SK-N-SH (cell line): Measurements from ENCODE around the gene BGN. TPM values are rescaled to one million over a fixed set of nuclear protein-coding genes. Genes with fewer than 3 reads are reported as not detected.

Source experiments
- CTCF ChIA-PET: fragments of 300-600, 350-600 bp; formaldehyde crosslinking; extraction: SDS; loops from one replicate; lab custom pipeline; 2021; lab: Yijun Ruan, JAX
- POLR2A ChIA-PET: fragments of 350-600 bp; sonication (Branson Sonifier 250); formaldehyde crosslinking; extraction: SDS; loops from one replicate; lab custom pipeline; 2020; ENCODE audit warnings: antibody characterized with exemption, inconsistent platforms; lab: Yijun Ruan, JAX
- DNase-seq: peaks from one replicate; pipeline ENCODE4 v3.0.0; 2012
- H2AFZ ChIP-seq: fragments of 200-600 bp; sonication (generic); 2 replicates; pipeline ENCODE4 v1.8.1; 2016; ENCODE audit warnings: antibody characterized with exemption, mild to moderate bottlenecking, low read depth
- H3F3A ChIP-seq: fragments of 200-600 bp; sonication (generic); replicated peaks from 2 replicates; pipeline ENCODE3; 2016; ENCODE audit warnings: antibody characterized with exemption, mild to moderate bottlenecking; ENCODE audit not compliant: insufficient read depth
- H3K27ac ChIP-seq, 2 experiments: fragments of 200-500 bp in 1 of 2; fragments of 200-600 bp in 1 of 2; sonication (Bioruptor generic) in 1 of 2; sonication (generic), shearing (Covaris generic) in 1 of 2; 2 replicates each; pipeline versions ENCODE4 v1.5.1 to v1.6.1; 2014 to 2016; ENCODE audit warnings: low read depth in 2 of 2, inconsistent platforms in 1 of 2, low read length in 1 of 2, mild to moderate bottlenecking in 1 of 2, mixed read lengths in 1 of 2
- H3K27me3 ChIP-seq: fragments of 200-600 bp; sonication (generic), shearing (Covaris generic); 2 replicates; pipeline ENCODE4 v1.6.1; 2016; ENCODE audit warnings: mixed run types; ENCODE audit not compliant: insufficient read depth
- H3K36me3 ChIP-seq, 2 experiments: fragments of 200-500 bp in 1 of 2; fragments of 200-600 bp in 1 of 2; sonication (Bioruptor generic) in 1 of 2; sonication (generic) in 1 of 2; replicated peaks in 1 of 2; 2 replicates each; pipeline versions ENCODE3 to v1.5.1; 2014 to 2016; ENCODE audit warnings: low read length in 1 of 2, mild to moderate bottlenecking in 1 of 2; ENCODE audit not compliant: insufficient read depth in 2 of 2, control insufficient read depth in 1 of 2
- H3K4me1 ChIP-seq, 2 experiments: fragments of 200-500 bp in 1 of 2; fragments of 200-600 bp in 1 of 2; sonication (Bioruptor generic) in 1 of 2; sonication (generic), shearing (Covaris generic) in 1 of 2; 2 replicates each; pipeline versions ENCODE4 v1.5.1 to v1.6.1; 2014 to 2016; ENCODE audit warnings: low read depth in 1 of 2, low read length in 1 of 2, mixed run types in 1 of 2; ENCODE audit not compliant: insufficient read depth in 2 of 2, control insufficient read depth in 1 of 2
- H3K4me2 ChIP-seq: fragments of 200-600 bp; sonication (generic), shearing (Covaris generic); 2 replicates; pipeline ENCODE4 v1.6.1; 2017; ENCODE audit warnings: mixed run types
- H3K4me3 ChIP-seq, 2 experiments: fragments of 200-500 bp in 1 of 2; fragments of 200-600 bp in 1 of 2; sonication (Bioruptor generic) in 1 of 2; sonication (generic), shearing (Covaris generic) in 1 of 2; 2 replicates each; pipeline versions ENCODE4 v1.5.1 to v1.8.1; 2014 to 2016; ENCODE audit warnings: low read depth in 2 of 2, inconsistent platforms in 1 of 2, low read length in 1 of 2, mild to moderate bottlenecking in 1 of 2, mixed read lengths in 1 of 2, moderate library complexity in 1 of 2
- H3K79me2 ChIP-seq: fragments of 200-600 bp; sonication (generic); 2 replicates; pipeline ENCODE4 v1.8.1; 2017; ENCODE audit warnings: mild to moderate bottlenecking; ENCODE audit not compliant: insufficient read depth
- H3K9ac ChIP-seq: fragments of 200-600 bp; sonication (generic); 2 replicates; pipeline ENCODE4 v1.6.1; 2017; ENCODE audit warnings: mixed run types
- H3K9me2 ChIP-seq: fragments of 200-600 bp; sonication (generic); 2 replicates; pipeline ENCODE4 v1.6.1; 2017; ENCODE audit warnings: mixed run types
- H3K9me3 ChIP-seq: fragments of 200-600 bp; sonication (generic); 2 replicates; pipeline ENCODE4 v1.6.1; 2017; ENCODE audit warnings: mixed run types, mild to moderate bottlenecking, moderate library complexity
- H4K20me1 ChIP-seq: fragments of 200-600 bp; sonication (generic); 2 replicates; pipeline ENCODE4 v1.6.1; 2017; ENCODE audit warnings: mild to moderate bottlenecking, mixed run types; ENCODE audit not compliant: insufficient read depth
- CHD2 ChIP-seq: fragments of 150-350 bp; IDR thresholded peaks from 2 replicates; pipeline ENCODE4 v1.6.1; 2018; ENCODE audit warnings: low read length; ENCODE audit not compliant: partially characterized antibody
- ELF1 ChIP-seq: IDR thresholded peaks from 2 replicates; pipeline ENCODE4 v1.4.0; 2012
- FOSL2 ChIP-seq: IDR thresholded peaks from 2 replicates; pipeline ENCODE4 v1.4.0; 2012; ENCODE audit warnings: low read depth, mild to moderate bottlenecking, moderate library complexity, borderline replicate concordance
- GABPA ChIP-seq: IDR thresholded peaks from 2 replicates; pipeline ENCODE4 v1.4.0; 2012; ENCODE audit warnings: low read depth, mild to moderate bottlenecking
- GATA2 ChIP-seq: sonication (generic); formaldehyde crosslinking; IDR thresholded peaks from 2 replicates; pipeline ENCODE4 v1.5.0; 2020; ENCODE audit warnings: mild to moderate bottlenecking, missing genetic modification reagents
- MEF2A ChIP-seq: IDR thresholded peaks from 2 replicates; pipeline ENCODE4 v1.4.0; 2012; ENCODE audit warnings: low read depth, borderline replicate concordance
- MXI1 ChIP-seq: IDR thresholded peaks from 2 replicates; pipeline ENCODE4 v1.6.1; 2012; ENCODE audit warnings: mild to moderate bottlenecking, low read depth, low read length, improper control_type of control experiment
- NRF1 ChIP-seq: IDR thresholded peaks from 2 replicates; pipeline ENCODE4 v1.6.1; 2012; ENCODE audit warnings: low read depth, mild to moderate bottlenecking, low read length
- RCOR1 ChIP-seq: fragments of 150-350 bp; IDR thresholded peaks from 2 replicates; pipeline ENCODE4 v1.6.1; 2017; ENCODE audit warnings: antibody characterized with exemption, low read length
- TEAD4 ChIP-seq: IDR thresholded peaks from 2 replicates; pipeline ENCODE4 v1.4.0; 2012; ENCODE audit warnings: mild to moderate bottlenecking, borderline replicate concordance; ENCODE audit not compliant: insufficient read depth
- YY1 ChIP-seq: IDR thresholded peaks from 2 replicates; pipeline ENCODE4 v1.4.0; 2012; ENCODE audit warnings: low read depth, mild to moderate bottlenecking
- WGBS: methylation state at CpG from one replicate; pipeline ENCODE4 v1.1.6; 2017; ENCODE audit warnings: low lambda C conversion rate; 5-methylcytosine and 5-hydroxymethylcytosine counted together
- polyA plus RNA-seq, 3 experiments: library from polyadenylated mRNA; depleted of rRNA; stranded (reverse); fragments of >200 nt; gene quantifications; 2 replicates each; pipeline ENCODE4 v1.2.3, GENCODE V29; 2012
- TF ChIP-seq, protein P1 (sequence below): fragments of 150-350 bp; IDR thresholded peaks from 2 replicates; pipeline ENCODE4 v1.6.1; 2017; ENCODE audit warnings: antibody characterized with exemption, low read length, low read depth, borderline replicate concordance
- TF ChIP-seq, protein P2 (sequence below): fragments of 150-350 bp; IDR thresholded peaks from 2 replicates; pipeline ENCODE4 v1.6.1; 2016; ENCODE audit warnings: mild to moderate bottlenecking, low read depth, low read length
- TF ChIP-seq, protein P3 (sequence below): fragments of 200-600 bp; sonication (generic); IDR thresholded peaks from 2 replicates; pipeline ENCODE4 v1.6.1; 2017; ENCODE audit warnings: antibody characterized with exemption, mild to moderate bottlenecking, moderate library complexity

The BGN gene
- polyA plus RNA-seq, 1 of the 3 experiments (the other 2 are of a cell fraction): 28.9 TPM

DNA sequence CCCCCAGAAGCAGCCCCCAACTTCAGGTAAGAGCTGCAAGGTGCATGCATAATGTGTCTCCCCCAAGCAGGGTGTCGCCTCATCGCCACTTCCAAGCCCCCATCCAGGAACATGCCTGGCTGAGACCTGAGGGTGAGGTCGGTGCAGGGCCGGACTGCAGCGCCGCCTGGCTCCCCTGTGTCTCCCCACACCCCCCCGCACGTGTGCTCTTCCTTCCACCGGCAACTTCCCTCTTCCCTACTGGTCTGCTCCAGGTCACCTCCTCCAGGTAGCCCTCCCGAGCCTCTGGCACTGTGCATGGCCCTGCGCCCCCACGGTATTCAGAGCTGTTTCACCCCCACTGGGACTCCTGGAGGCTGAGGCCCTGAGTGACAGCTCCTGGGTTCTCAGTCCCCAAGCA lies 2.2 kb upstream of the BGN start:
- ChIA-PET CTCF (interaction anchor here (1.4 to 7.0 kb wide), 4 partner anchors 14 to 42 kb away, joined by 3 to 70 read pairs (median 13); partner anchors contain the start of gene HAUS7), POLR2A (no interaction called here)
- no peak overlapping the region for H3K4me3 ChIP-seq

DNA sequence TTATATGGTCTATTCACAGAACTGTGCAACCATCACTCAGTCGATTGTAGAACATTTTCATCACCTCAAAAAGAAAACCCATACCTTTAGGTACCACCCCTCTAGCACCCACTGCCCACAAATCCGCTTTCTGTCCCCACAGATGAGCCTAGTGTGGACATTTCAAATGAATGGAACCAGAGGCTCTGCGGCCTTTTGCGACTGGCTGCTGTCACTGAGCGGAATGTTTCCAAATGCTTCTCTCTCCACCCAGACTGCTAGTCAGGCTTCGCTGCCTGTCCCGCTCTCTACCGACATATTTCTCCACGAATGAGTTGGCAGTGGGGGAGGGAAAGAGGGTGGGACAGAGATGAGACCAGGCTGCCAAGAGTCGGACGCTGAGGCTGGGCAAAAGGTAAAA lies 1.7 kb upstream of the BGN start:
- 79% methylated on average over 11 of the region's 11 CpGs for WGBS
- H3K9me2 ChIP-seq: no peaks in the 10 kb centered on the region
- DNase-seq: no peak
- H3K4me2 ChIP-seq: no peak overlapping the region
- no peaks in the 10 kb centered on the region for H3K36me3 ChIP-seq
- H3K4me3 ChIP-seq: no peak overlapping the region
- no peaks in the 10 kb centered on the region for H3K27me3 ChIP-seq
- ChIA-PET CTCF (interaction anchor here (1.4 to 7.0 kb wide), 4 partner anchors 14 to 41 kb away, joined by 3 to 70 read pairs (median 9); partner anchors contain the start of gene HAUS7), POLR2A (no interaction called here)
- H4K20me1 ChIP-seq: no peaks in the 10 kb centered on the region
- H3K27ac ChIP-seq: no peak overlapping the region
- H2AFZ ChIP-seq: no peak overlapping the region
- TF ChIP-seq, protein P1, sequence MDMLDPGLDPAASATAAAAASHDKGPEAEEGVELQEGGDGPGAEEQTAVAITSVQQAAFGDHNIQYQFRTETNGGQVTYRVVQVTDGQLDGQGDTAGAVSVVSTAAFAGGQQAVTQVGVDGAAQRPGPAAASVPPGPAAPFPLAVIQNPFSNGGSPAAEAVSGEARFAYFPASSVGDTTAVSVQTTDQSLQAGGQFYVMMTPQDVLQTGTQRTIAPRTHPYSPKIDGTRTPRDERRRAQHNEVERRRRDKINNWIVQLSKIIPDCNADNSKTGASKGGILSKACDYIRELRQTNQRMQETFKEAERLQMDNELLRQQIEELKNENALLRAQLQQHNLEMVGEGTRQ: no peak
- TF ChIP-seq, protein P2, sequence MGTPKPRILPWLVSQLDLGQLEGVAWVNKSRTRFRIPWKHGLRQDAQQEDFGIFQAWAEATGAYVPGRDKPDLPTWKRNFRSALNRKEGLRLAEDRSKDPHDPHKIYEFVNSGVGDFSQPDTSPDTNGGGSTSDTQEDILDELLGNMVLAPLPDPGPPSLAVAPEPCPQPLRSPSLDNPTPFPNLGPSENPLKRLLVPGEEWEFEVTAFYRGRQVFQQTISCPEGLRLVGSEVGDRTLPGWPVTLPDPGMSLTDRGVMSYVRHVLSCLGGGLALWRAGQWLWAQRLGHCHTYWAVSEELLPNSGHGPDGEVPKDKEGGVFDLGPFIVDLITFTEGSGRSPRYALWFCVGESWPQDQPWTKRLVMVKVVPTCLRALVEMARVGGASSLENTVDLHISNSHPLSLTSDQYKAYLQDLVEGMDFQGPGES: no peak
- H3F3A ChIP-seq: peaks cover 5% of the 10 kb centered on the region
- no peak overlapping the region for H3K9ac ChIP-seq
- no peaks in the 10 kb centered on the region for H3K9me3 ChIP-seq
- H3K4me1 ChIP-seq: peaks cover 8 to 51% of the 10 kb centered on the region in 2 experiments; a peak in 2 of 4 replicates
- H3K79me2 ChIP-seq: no peaks in the 10 kb centered on the region

More for the DNA sequence above, 2.2 kb upstream of the BGN start:
- Histone ChIP-seq H3K4me2 (no peak overlapping the region), H3K27me3 (no peaks in the 10 kb centered on the region), H3K9me2 (no peaks in the 10 kb centered on the region), H3K27ac (peak overlapping the region in 1 of 2 experiments; percentile 2; a peak in 1 of 4 replicates), H3K9me3 (no peaks in the 10 kb centered on the region)
- TF ChIP-seq MEF2A (no peak), GABPA (no peak), FOSL2 (no peak), MXI1 (no peak), YY1 (no peak), CHD2 (no peak)
- TF ChIP-seq, all 33 proteins: peak for 0
- 77% methylated on average over 9 of the region's 12 CpGs for WGBS
- H3K4me1 ChIP-seq: peaks cover 8 to 55% of the 10 kb centered on the region in 2 experiments; a peak in 2 of 4 replicates
- H3K9ac ChIP-seq: no peak overlapping the region
- no peaks in the 10 kb centered on the region for H3K79me2 ChIP-seq
- no peaks in the 10 kb centered on the region for H3K36me3 ChIP-seq
- no peak overlapping the region for H2AFZ ChIP-seq
- H3F3A ChIP-seq: peaks cover 5% of the 10 kb centered on the region
- no peaks in the 10 kb centered on the region for H4K20me1 ChIP-seq
- DNase-seq: no peak

DNA sequence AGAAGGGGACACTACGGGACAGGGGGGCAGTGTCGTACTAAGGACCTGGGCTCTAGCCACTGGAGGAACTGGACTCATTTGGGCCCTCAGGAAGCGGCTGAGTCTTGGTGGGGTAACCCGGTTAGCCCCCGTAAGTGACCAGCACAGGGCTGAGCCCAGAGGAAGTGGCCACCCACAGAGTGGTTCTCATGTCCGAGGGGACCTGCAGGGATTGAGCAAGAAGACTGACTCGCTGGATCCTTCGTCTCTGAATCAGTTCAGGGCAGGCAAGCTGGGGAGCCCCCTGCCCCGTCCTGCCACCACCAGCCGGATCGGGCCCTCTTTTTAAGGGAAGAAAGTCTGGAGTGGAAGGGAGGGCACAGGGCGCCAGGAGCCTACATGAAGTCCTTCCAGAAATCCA lies 719 bp upstream of the BGN start:
- no peak overlapping the region for H3K4me3 ChIP-seq
- peak overlapping the region; percentile 37; the same call in 1 of the 2 replicates for H3K4me2 ChIP-seq
- H3K79me2 ChIP-seq: no peaks in the 10 kb centered on the region
- ChIA-PET POLR2A (no interaction called here), CTCF (interaction anchor here (0.9 to 7.0 kb wide), 5 partner anchors 13 to 40 kb away, joined by 3 to 70 read pairs (median 3); partner anchors contain the start of gene HAUS7)
- H3K27ac ChIP-seq: no peak overlapping the region; a peak in 1 of 4 replicates
- no peaks in the 10 kb centered on the region for H4K20me1 ChIP-seq
- H3F3A ChIP-seq: peaks cover 5% of the 10 kb centered on the region
- DNase-seq: no peak
- peaks cover 8 to 48% of the 10 kb centered on the region in 2 experiments; a peak in 1 of 4 replicates for H3K4me1 ChIP-seq
- H3K9ac ChIP-seq: no peak overlapping the region; the same call in 1 of the 2 replicates
- H3K9me2 ChIP-seq: no peaks in the 10 kb centered on the region
- no peaks in the 10 kb centered on the region for H3K36me3 ChIP-seq
- no peaks in the 10 kb centered on the region for H3K27me3 ChIP-seq
- H3K9me3 ChIP-seq: no peaks in the 10 kb centered on the region
- no peak overlapping the region; the same call in 1 of the 2 replicates for H2AFZ ChIP-seq
- WGBS: 46% methylated on average over 5 of the region's 12 CpGs
- TF ChIP-seq MEF2A (no peak), CHD2 (no peak), RCOR1 (no peak), NRF1 (no peak), TEAD4 (no peak), GATA2 (no peak), ELF1 (no peak)
- TF ChIP-seq, protein P3, sequence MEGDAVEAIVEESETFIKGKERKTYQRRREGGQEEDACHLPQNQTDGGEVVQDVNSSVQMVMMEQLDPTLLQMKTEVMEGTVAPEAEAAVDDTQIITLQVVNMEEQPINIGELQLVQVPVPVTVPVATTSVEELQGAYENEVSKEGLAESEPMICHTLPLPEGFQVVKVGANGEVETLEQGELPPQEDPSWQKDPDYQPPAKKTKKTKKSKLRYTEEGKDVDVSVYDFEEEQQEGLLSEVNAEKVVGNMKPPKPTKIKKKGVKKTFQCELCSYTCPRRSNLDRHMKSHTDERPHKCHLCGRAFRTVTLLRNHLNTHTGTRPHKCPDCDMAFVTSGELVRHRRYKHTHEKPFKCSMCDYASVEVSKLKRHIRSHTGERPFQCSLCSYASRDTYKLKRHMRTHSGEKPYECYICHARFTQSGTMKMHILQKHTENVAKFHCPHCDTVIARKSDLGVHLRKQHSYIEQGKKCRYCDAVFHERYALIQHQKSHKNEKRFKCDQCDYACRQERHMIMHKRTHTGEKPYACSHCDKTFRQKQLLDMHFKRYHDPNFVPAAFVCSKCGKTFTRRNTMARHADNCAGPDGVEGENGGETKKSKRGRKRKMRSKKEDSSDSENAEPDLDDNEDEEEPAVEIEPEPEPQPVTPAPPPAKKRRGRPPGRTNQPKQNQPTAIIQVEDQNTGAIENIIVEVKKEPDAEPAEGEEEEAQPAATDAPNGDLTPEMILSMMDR: no peak
